Sigmoid colon (tissue), 4 donors: ENCODE data around the gene EMC8.

Experiments used
- EP300 ChIP-seq, 4 donors: sonication (generic); formaldehyde crosslinking; IDR thresholded peaks; one replicate each; pipeline ENCODE4 v1.6.1; 2017; ENCODE audit warnings: antibody characterized with exemption in 4 of 4
- POLR2A ChIP-seq, 2 donors: fragments of 450-650 bp; IDR thresholded peaks; one replicate each; pipeline ENCODE4 v1.6.1; 2016; ENCODE audit warnings: antibody characterized with exemption in 2 of 2, mild to moderate bottlenecking in 2 of 2, moderate library complexity in 2 of 2
- POLR2AphosphoS5 ChIP-seq, 4 donors: sonication (generic); formaldehyde crosslinking; IDR thresholded peaks; one replicate each; pipeline ENCODE4 v1.6.1; 2017; ENCODE audit warnings: antibody characterized with exemption in 4 of 4
- TF ChIP-seq, protein P1 (sequence below), 4 experiments: fragments of 450-650 bp in 3 of 4; fragments of 200-600 bp in 1 of 4; IDR thresholded peaks; one replicate each; pipeline ENCODE4 v1.5.1; 2016 to 2019; ENCODE audit warnings: antibody characterized with exemption in 4 of 4, mild to moderate bottlenecking in 3 of 4, moderate library complexity in 2 of 4

DNA sequence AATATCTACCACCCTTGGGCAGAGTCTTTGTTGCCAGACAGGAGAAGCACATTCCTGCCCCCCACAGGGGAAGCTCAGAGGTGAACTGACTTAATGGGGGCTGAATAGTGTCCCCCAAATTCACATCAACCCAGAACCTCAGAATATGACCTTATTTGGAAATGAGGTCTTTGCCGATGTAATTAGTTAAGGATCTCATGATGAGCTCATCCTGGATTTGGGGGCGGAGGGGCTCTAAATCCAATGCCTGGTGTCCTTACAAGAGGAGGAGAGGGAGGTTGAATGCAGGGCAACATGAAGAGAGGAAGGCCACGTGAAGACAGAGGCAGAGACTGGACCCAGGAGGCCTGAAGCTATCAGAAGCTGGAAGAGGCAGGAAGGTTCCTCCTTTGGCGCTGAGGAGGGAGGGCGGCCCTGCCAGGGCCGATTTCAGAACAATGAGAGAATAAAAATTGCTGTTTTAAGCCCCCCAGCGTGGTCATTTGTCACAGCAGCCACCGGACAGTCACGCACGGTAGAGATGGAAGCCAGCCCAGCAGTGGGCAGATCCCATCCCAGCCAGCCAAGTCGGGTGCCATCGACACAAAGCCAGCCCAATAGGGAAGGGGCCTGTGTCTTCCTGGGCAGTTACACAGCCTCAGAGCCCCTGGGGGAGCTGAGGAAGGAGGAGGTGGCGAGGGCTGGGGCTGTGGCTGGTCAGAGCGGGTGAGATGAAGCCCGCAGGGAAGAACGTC, 69.7 kb downstream of the EMC8 start:
- TF ChIP-seq POLR2A (IDR thresholded peaks at IDR 0.05) = no peak
- TF ChIP-seq POLR2AphosphoS5 (IDR thresholded peaks at IDR 0.05) = no peak
- TF ChIP-seq, protein P1, sequence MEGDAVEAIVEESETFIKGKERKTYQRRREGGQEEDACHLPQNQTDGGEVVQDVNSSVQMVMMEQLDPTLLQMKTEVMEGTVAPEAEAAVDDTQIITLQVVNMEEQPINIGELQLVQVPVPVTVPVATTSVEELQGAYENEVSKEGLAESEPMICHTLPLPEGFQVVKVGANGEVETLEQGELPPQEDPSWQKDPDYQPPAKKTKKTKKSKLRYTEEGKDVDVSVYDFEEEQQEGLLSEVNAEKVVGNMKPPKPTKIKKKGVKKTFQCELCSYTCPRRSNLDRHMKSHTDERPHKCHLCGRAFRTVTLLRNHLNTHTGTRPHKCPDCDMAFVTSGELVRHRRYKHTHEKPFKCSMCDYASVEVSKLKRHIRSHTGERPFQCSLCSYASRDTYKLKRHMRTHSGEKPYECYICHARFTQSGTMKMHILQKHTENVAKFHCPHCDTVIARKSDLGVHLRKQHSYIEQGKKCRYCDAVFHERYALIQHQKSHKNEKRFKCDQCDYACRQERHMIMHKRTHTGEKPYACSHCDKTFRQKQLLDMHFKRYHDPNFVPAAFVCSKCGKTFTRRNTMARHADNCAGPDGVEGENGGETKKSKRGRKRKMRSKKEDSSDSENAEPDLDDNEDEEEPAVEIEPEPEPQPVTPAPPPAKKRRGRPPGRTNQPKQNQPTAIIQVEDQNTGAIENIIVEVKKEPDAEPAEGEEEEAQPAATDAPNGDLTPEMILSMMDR (IDR thresholded peaks at IDR 0.05) = no peak
- no peak for TF ChIP-seq EP300 (IDR thresholded peaks at IDR 0.05)
